WERI-Rb-1 (cell line): ENCODE results near the gene ZNF407.

ENCODE experiments used
- DNase-seq: peaks from one replicate; pipeline ENCODE4 v3.0.0-alpha.2; 2020
- H3K27ac ChIP-seq: fragments of 250-450 bp; sonication (Bioruptor Pico); 2 replicates; pipeline ENCODE4 v1.5.1; 2020; ENCODE audit warnings: mild to moderate bottlenecking, moderate library complexity
- H3K27me3 ChIP-seq: fragments of 250-450 bp; sonication (Bioruptor Pico); 2 replicates; pipeline ENCODE4 v1.5.1; 2021; ENCODE audit warnings: mild to moderate bottlenecking, low read depth, moderate library complexity; ENCODE audit not compliant: insufficient read depth, severe bottlenecking
- H3K36me3 ChIP-seq: fragments of 250-450 bp; sonication (Bioruptor Pico); 2 replicates; pipeline ENCODE4 v1.5.1; 2020; ENCODE audit warnings: mild to moderate bottlenecking, moderate library complexity
- H3K4me3 ChIP-seq: 2 replicates; pipeline ENCODE4 v1.5.1; 2011; ENCODE audit warnings: low read depth, mild to moderate bottlenecking, control low read depth, low read length
- H3K9me3 ChIP-seq: fragments of 250-450 bp; sonication (Bioruptor Pico); 2 replicates; pipeline ENCODE4 v1.5.1; 2021; ENCODE audit warnings: mild to moderate bottlenecking, moderate library complexity; ENCODE audit not compliant: severe bottlenecking
- TF ChIP-seq, protein P1 (sequence below): IDR thresholded peaks from 2 replicates; pipeline ENCODE4 v1.5.1; 2011; ENCODE audit warnings: low read depth, mild to moderate bottlenecking, control low read depth, inconsistent platforms, low read length

ZNF407 gene

DNA sequence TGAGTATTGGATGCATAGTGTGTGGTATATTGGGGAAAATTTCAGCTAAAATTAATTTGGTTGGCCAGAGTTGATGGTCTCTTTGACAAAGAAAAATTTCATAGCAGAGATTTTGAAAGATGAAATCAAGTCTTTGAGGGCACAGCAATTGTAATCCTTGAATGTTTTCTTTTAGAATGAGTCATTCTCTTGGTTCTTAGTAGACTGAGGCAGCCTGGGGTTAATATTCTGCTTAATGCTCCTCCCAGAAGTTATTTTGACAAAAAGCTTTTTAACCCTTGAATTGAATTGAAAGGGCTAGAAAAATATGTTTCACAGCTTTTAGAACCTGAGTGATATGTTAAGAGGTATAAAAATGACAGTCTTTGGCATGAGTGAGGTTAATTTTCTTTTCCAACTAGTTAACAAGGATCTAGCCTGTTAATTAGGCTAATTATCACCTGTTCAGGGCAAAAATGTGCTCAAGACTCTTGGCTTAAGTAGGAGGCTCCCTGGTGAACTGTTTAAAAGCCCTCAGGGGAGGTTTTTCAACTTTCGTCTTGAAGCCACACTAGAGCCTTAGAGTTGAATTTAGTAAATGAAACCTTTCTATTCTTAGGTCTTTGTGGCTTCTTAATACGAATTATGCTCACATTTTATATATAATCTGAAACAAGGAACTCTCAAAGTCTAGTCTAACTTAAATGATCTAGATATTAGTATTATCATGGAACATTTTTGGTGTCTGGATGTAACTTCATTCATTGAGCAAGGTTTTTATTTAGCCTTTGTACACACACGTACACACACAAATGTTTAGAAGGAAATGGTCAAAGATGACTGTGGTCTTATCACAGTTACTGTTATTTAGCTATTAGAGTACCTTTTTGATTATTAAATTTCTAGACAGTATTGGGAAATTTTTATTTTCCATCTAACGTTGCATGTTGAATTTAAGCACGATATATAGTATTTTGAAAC lies 272.5 kb downstream of the ZNF407 start:
- Histone ChIP-seq H3K27me3 (no peaks in the 10 kb centered on the region), H3K9me3 (no peaks in the 10 kb centered on the region), H3K4me3 (no peak overlapping the region), H3K27ac (no peak overlapping the region), H3K36me3 (no peaks in the 10 kb centered on the region)
- no peak for DNase-seq
- TF ChIP-seq, protein P1, sequence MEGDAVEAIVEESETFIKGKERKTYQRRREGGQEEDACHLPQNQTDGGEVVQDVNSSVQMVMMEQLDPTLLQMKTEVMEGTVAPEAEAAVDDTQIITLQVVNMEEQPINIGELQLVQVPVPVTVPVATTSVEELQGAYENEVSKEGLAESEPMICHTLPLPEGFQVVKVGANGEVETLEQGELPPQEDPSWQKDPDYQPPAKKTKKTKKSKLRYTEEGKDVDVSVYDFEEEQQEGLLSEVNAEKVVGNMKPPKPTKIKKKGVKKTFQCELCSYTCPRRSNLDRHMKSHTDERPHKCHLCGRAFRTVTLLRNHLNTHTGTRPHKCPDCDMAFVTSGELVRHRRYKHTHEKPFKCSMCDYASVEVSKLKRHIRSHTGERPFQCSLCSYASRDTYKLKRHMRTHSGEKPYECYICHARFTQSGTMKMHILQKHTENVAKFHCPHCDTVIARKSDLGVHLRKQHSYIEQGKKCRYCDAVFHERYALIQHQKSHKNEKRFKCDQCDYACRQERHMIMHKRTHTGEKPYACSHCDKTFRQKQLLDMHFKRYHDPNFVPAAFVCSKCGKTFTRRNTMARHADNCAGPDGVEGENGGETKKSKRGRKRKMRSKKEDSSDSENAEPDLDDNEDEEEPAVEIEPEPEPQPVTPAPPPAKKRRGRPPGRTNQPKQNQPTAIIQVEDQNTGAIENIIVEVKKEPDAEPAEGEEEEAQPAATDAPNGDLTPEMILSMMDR, result no peak

DNA sequence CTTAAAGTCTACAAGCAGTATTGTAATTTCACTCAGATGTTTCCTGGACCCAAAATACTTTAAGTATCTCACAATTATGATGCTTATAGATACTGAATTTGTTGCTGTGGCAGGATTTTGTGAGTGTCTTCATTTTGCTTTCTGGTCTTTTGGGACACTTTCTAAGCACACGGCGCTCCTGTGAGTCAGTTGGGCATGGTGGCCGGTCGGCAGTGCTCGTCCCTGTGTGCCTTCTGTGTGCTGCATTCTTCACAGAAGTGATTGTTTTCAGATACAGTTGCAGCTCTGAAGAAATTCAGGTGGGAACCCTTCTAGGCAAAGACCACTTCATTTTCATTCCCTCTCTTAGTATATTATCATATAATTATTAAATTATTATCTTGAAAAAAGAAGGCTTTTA lies 273.3 kb downstream of the ZNF407 start:
- Histone ChIP-seq H3K27me3 (no peaks in the 10 kb centered on the region), H3K9me3 (no peaks in the 10 kb centered on the region), H3K36me3 (no peaks in the 10 kb centered on the region), H3K4me3 (no peak overlapping the region), H3K27ac (no peak overlapping the region)
- TF ChIP-seq, protein P1, result no peak
- no peak for DNase-seq

DNA sequence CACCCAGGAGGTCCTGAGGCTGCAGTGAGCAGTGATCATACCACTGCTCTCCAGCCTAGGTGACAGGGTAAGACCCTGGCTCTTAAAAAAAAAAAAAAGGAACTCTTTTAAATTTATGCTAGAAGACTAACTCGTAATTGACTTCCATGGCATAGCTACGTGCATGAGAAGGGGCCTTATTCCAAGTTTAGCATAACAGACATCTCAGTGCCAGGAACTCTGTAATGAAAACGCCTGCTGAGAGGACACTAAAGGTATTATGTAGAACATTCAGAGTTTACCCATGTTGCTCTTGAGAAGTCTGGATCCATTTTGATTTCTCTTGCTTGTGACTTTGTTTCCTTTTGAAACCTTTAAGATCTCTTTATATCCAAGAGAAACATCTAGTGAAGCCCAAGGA lies 276.0 kb downstream of the ZNF407 start:
- no peak for DNase-seq
- no peak overlapping the region for H3K4me3 ChIP-seq

DNA sequence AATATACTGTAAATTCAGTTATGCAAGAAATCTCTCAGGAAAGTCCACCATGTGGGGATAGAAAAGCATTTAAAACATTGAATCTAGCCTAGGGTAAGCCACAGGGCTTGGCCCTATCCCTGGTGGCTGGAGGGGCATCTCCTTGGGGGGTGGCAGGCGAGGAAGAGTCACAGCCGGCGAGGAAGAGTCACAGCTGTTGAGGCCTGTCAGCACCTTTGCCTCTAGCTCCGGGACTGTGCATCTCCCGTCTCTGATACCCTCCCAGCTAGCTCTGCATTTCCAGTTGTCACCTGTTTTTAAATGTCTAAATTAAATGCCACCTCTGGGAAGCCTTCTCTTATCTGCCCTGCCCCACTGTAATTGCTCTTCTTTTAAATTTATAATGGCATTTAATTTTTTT lies 276.7 kb downstream of the ZNF407 start:
- H3K36me3 ChIP-seq, result no peaks in the 10 kb centered on the region
- H3K4me3 ChIP-seq, result no peak overlapping the region
- no peak for DNase-seq
- TF ChIP-seq, protein P1, result no peak
- H3K27ac ChIP-seq, result no peak overlapping the region
- H3K9me3 ChIP-seq, result no peaks in the 10 kb centered on the region
- no peaks in the 10 kb centered on the region for H3K27me3 ChIP-seq

More for the DNA sequence above, 276.0 kb downstream of the ZNF407 start:
- no peaks in the 10 kb centered on the region for H3K27me3 ChIP-seq
- TF ChIP-seq, protein P1, result no peak
- no peaks in the 10 kb centered on the region for H3K36me3 ChIP-seq
- no peaks in the 10 kb centered on the region for H3K9me3 ChIP-seq
- no peak overlapping the region for H3K27ac ChIP-seq

DNA sequence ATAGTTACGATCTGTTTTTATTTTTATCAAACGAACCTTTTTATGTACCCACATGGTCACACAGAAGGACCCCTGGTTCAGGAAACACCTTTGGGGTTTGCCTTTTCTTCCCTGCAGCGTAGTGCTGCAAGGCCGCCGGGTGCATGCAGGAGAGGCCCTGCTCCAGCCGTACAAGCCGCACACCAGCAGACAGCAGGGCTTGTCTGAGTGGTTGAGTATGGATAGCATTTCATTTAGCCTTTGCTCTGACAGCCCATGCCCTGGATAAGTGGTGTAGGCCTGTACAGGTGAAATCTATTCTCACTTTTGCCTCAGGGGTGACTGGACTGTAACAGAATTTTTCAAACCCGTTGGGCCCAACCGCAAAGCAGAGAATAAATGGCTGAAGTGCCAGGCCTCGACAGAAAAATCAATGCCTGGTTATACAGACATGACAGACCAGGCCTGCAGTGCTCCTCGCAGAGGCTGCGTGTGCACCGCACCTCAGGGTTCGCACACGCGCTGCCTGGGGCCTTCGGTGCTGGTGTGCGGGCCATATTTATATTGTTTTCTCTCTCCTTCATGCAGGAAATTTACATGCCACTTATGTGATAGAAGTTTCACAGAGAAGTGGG lies 279.1 kb downstream of the ZNF407 start:
- Histone ChIP-seq H3K27me3 (no peaks in the 10 kb centered on the region), H3K36me3 (no peaks in the 10 kb centered on the region)
- TF ChIP-seq, protein P1, result no peak

More for the DNA sequence above, 279.1 kb downstream of the ZNF407 start:
- Histone ChIP-seq H3K4me3 (no peak overlapping the region), H3K9me3 (no peaks in the 10 kb centered on the region), H3K27ac (no peak overlapping the region)
- no peak for DNase-seq
